SK-N-MC (cell line): Measurements from ENCODE around the gene TRIM41.

Experiments used
- EZH2 ChIP-seq: fragments of 200-600 bp; sonication (generic); IDR thresholded peaks from one replicate; pipeline ENCODE4 v1.6.1; 2017; ENCODE audit warnings: antibody characterized with exemption
- FOXP2 ChIP-seq: optimal IDR thresholded peaks from 2 replicates; pipeline ENCODE3; 2011; ENCODE audit warnings: mild to moderate bottlenecking, moderate library complexity; ENCODE audit not compliant: insufficient read depth; ENCODE audit errors: extremely low read length, control extremely low read depth
- POLR2AphosphoS5 ChIP-seq: IDR thresholded peaks from 2 replicates; pipeline ENCODE4 v1.6.1; 2012; ENCODE audit warnings: mild to moderate bottlenecking, low read depth, low read length, borderline replicate concordance

DNA sequence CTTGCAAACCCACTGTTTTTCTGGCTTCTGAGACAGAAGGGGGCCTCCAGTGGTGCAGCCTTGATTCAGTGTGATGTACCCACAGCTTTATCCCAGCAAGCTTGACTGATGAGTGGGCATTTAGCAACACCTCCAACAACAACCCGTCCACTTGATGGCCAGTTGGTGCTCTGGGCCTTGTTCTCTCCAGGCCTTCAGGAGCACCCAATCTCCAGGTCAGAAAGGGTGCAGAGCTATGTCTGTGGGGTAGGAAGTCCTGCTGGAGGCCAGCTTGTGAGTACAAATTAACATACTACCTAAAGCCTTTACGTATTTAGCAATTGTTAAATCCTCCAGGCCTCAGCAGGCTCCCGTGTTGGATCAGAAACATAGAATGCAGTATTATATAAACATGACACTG, 48.0 kb downstream of the TRIM41 start:
- TF ChIP-seq EZH2 (no peak), FOXP2 (no peak), POLR2AphosphoS5 (no peak)
